CD4-positive, alpha-beta T cell treated with Interleukin-10 for 1 hour (primary cell): ENCODE measurements around the gene TMEM239.
"Not testable (repeated sequence)": the region's sequence is repeated elsewhere in the genome, so short reads cannot be mapped to it uniquely, and the experiment has no call there.

Experiments
- DNase-seq: peaks from one replicate; pipeline ENCODE4 v3.0.0-alpha.2; 2020

Gene TMEM239

GRCh38 chr20:2816030-2816582 lies at the start of gene TMEM239:
Gene TMEM239, plus strand, starts transcription at chr20:2816364. Its CDS starts 191 bp downstream, at chr20:2816555.
- DNase-seq = no peak

DNA sequence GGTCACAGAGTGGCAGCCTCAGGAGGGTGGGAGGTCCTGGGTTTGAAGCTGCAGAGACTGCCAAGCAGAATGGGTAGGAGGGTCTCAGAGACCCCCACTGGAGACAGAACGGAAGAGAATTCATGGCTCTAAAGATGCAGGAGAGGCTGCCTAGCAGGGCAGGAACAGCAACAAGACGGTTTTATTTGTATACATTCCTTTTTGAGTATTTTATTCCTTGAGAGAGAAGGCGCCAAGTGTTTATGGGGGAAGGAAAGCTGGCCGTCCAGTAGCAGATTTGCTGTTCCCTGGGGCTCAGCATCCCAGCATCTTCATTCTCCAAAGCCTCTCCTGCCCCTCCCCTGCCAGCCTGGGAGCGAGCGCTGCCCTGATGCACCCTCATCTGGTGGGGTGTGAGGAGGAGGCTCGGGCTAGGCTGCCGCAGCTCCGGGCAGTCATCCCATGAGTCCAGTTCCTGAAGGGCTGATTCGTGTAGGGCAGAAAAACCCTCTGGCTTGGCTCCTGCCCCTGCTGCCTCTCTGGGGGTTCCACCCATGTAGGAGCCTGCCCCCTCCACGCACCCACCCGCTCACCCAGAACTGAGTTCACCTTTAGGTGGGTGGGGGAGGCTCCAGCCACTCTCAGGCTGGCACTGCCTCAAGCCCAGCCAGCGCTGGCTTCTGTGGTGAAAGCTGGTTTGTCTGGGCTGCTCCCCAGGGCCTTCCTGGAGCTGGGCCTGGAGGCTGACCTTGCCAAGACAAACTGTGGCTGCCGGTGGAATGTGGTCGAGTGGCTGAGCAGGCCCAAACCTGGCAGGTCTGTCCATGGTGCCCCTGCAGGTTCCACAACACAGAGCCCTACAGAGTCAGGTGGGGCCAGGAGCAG lies 48.2 kb upstream of the TMEM239 start:
- no peak for DNase-seq

- DNase-seq = no peak
Observed at GRCh38 chr20:2768632-2769015, 47.5 kb upstream of the TMEM239 start.

GRCh38 chr20:2770091-2770490 lies 46.1 kb upstream of the TMEM239 start:
- DNase-seq = not testable (repeated sequence)

DNA sequence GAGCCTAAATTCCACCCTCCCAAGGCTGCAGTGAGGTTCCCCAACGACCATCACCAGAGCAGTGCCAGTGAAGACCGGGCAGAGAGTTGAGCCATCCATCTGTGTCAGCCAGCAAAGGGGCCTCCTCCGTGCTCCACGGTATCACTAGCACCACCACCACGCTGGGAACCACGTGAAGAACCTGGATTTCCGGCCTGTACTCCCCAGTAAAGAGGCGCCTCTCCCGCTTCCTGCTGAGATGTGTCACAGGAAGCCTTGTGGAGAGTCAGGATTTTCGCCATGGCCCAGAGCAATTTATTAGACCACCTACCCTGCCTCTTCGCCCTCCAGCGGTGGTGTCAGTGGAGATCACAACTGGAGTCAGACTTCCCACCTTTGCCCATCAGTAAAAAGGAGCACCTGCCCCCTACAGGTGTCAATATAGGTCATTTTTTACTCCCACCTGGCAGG lies 44.5 kb upstream of the TMEM239 start:
- no peak for DNase-seq

DNA sequence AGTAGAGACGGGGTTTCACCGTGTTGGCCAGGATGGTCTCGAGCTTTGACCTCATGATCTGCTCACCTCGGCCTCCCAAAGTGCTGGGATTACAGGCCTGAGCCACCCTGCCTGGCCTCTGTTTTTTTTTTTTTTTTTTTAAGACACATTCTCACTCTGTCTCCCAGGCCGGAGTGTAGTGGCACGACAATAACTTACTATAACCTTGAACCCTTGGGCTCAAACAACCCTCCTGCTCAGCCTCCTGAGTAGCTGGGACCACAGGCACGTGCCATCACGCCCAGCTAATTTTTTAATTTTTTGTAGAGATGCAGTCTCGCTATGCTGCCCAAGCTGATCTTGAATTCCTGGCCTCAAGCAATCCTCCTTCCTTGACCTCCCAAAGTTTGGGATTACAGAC lies 42.4 kb upstream of the TMEM239 start:
- DNase-seq = no peak

GRCh38 chr20:2775139-2775538 lies 41.0 kb upstream of the TMEM239 start:
- DNase-seq = no peak

DNA sequence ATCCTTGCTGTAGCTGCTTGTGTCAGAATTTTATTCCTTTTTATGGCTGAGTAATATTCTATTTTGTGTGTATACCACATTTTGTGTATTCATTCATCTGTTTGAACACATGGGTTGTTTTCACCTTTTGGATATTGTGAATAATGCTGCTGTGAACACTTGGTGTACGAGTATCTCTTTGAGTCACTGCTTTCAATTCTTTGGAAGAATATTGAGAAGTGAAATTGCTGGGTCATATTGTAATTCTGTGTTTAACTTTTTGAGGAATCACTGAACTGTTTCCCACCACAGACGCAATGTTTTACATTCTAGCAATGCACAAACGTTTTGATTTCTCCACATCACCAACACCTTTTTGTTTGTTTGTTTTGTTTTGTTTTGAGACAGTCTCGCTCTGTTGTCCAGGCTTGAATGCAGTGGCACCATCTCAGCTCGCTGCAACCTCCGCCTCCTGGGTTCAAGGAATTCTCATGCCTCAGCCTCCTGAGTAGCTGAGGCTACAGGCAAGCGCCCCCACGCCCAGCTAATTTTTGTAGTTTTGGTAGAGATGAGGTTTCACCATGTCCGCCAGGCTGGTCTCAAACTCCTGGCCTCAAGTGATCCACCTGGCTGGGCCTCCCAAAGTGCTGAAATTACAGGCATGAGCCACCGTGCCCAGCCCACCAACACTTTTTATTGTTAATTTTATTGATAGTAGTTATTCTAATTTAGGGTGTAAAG lies 37.4 kb upstream of the TMEM239 start:
- DNase-seq = no peak

- DNase-seq = no peak
Observed at GRCh38 chr20:2780948-2781347, 35.2 kb upstream of the TMEM239 start.

DNA sequence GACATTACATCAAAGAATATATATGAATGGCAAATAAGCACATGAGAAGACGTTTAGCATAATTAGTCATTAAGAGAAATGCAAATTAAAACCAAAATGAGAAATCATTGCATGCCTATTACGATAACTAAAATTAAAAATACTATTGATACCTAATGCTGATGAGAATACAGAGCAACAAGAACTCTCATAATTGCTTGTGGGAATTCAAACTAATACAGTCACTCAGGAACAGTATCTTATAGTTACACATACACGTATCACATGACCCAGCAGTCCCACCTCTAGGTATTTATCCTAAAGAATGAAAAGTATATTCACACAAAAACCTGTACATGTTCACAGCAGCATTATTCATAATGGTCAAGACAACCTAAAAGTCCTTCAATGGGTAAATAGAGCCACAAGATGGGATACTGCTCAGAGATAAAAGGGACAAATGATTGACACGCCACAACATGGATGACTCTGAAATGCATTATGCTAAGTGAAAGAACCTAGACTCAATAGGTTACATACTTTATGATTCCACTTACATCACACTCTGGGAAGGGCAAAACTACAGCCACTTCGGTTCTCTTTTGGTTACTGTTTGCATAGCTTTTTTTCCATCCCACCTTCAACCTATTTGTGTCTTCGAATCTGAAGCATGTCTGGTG lies 32.1 kb upstream of the TMEM239 start:
- DNase-seq = no peak

DNA sequence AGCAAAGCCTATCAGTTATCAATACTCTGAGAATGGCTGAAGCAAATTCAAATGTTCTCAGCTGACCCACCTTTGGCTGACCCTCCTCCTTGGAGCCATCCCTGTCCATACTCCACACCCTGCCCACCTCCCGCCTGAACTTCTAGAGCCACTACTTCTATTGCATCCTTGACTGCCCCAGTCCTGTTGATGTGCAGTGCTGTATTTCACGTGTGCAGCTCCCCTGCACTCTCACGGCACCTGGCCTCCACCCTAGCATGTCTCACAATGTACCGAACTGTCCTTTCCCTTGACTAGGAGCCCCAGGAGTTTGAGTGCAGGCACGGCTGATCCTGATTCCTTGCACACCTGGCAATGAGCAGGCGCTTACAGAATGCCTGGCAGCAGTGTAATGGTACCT lies 22.7 kb upstream of the TMEM239 start:
- DNase-seq = no peak

DNA sequence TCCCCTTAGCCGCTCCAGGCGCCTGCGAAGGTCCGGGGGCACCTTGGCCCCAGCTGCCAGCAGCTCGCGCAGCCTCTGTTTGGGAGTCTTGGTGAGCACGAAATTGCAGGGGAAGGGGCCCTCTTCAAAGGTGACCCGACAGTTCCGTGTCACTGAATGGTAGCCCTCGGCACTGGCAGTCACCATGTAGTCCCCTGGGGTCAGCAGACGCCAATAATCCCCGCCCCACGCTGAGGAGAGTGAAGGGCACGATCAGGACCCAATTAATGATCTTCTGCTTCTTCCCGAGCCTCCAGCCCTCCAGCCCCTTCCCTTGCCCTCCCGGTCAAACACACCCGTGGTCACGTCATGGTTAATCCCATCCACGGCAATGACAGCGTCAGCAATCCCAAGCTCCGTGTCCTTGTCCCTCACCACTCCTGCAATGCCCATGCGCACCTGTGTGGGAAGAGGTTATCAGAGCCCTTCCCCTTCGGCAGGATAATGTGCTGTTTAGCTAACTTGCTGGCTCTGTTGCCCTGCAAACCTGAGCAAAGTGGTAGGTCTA lies 21.9 kb upstream of the TMEM239 start:
- DNase-seq = no peak

DNA sequence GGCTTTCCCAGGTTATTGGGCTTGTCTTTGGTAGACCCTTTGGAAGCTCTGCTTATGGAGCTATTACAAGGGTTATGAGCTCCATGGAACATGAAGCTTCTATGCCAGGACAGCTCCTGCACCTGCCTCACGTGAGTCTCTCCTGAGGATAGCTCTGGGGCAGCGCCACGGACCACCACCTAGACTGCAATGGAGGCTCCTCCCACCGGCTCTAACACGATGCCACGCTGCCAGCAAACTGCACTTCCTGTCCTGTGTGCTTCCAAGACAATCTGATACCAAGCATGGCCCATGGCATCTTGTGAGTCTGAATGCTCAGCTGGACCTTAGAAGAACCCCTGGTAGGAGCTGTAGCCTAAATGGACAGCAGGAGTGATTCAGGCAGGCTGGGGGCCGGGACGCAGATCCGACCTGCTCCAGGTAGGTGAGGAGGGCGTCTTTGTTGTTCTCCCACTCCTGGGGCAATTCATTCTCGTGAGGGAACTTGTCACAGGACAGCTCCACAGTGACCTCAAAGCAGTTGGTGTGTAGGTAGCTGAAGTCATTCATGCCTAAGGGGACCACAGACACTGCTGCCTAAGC lies 21.2 kb upstream of the TMEM239 start:
- no peak for DNase-seq

- DNase-seq = no peak
Observed at GRCh38 chr20:2795451-2795850, 20.7 kb upstream of the TMEM239 start.

DNA sequence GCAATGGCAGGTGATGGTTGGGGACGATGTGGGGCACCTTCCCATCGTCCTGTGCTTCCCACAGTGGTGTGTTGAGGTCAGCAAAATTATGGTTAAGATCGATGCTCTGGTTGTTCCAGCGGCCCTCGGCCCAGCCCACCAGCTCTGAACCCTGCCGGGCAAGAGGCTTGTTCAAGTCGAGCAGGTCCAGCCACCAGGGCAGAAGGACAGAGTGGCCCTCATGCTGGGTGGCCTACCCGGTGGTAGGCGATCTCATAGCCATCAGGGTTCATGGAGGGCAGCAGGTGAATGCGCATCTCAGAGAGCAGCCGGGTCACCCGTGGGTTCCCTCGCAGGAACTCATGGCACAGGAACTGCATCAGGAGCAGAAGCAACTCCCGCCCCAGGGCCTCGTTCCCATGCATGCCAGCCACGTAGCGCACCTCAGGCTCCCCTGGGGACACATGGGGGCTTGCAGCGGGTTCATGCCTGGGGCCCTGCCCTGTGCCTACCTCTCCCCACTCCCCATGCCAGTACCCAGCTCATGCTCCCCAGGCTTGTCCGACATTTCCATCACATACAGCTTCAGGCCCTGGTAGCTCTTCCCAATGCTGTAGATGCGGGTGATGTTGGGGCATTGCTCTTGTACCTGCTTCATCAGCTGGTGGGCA lies 20.0 kb upstream of the TMEM239 start:
- no peak for DNase-seq

DNA sequence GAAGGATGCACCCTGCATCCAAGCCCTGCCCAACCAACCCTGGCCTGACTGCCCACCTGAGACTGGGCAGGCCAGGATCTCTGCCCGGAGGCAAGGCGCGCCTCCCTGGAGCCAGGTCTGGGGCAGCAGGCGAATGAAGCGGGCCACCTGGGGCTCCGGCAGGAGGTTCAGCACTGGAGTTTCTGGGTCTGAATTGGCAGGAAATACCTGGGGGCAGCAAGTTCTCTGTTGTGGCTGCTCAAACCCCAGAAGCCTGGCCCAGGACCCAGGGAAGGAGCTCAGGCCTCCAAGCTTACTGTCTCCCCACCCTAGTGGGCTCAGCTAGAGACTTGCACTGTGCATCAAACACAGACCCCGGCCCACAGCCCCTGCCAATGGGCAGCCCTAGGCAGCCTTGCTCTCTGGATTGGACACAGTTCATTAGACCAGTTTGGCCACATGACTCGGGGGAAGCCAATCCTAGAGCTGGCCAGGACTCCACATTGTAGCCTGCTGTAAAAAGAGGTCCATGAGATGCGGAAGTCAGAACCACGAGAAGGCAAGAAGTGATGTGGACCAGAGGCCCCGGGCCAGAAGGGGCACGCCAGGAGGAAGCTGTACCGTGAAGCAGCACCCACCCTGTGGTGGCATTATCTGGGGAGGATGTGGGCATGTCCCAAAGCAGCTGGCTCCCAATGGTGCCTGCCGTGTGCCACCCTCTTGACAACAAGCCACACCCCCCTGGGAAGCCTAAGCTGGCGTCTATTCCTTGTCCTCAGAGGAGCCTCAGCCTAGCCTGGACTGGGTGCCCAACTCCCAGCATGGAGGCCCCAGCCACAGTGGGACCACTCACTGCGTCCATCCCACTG lies 18.8 kb upstream of the TMEM239 start:
- DNase-seq = no peak

- DNase-seq = no peak
Observed at GRCh38 chr20:2798095-2798805, 17.9 kb upstream of the TMEM239 start.

DNA sequence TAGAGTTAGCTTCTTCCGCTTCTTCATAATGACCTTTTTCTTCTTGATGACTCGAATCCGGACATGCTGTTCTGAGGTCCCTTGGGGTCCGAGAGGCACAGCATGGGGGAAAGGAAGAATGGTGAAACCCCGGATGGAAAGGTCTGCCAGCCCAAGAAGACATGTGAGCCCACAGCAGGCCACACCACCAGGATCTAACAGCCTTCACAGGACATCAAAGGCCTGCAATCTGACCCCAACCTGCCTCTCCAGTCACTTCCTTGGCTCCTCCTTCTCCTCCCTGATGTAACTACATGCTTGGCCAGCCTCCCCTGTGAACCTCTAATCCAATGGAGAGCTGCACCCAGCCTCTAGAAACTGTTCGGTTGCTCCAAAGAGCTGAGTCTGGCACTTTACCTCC lies 17.4 kb upstream of the TMEM239 start:
- no peak for DNase-seq

GRCh38 chr20:2799271-2799670 lies 16.9 kb upstream of the TMEM239 start:
- no peak for DNase-seq
